GM10266 (cell line): ENCODE measurements around the gene MAP2K1.

Experiments used
- DNase-seq: peaks from one replicate; pipeline ENCODE4 v3.0.0; 2012; ENCODE audit errors: extremely low spot score
- TF ChIP-seq, protein P1 (sequence below): IDR thresholded peaks from 2 replicates; pipeline ENCODE4 v1.5.1; 2012; ENCODE audit warnings: mild to moderate bottlenecking, low read depth; ENCODE audit not compliant: control insufficient read depth, insufficient read depth; ENCODE audit errors: missing control alignments

The MAP2K1 gene

DNA sequence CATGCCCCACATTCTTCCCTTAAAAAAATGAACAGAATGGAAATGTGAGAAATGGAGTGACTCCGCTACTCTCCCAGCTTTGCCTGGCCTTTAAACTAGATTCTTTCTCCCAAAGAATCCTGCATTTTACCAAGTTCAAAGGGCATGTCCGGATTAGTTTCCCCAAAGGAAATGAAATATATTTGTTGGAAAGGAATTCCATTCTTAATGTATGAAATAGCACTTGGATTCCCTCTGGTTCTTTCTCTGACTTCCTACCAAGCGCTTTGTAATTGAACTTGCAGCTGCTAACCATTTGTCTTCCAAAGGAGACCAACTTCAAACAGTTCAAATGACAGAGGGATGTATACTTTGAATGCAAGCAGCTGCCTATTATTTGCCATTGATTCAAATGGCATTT is 18.9 kb downstream of the MAP2K1 start:
- DNase-seq = no peak

DNA sequence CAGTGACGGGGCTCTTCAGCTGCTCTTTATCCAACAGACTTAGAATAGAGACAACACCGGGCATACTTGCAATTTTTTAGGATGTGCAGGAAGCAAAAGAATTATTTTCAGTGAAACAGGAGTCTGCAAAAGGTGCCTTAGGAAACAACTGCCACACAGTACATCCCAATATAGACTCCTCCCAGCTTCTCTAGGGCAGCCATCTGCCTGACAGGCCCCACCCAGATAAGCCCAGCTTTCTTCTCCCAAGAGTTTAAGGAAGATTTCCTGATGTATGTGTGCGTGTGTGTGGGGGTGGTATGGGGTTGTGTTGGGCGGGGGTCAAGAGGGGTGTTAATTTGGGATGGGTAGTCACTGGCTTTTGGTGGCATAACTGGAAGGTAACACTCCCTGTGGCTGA is 21.5 kb downstream of the MAP2K1 start:
- TF ChIP-seq, protein P1, sequence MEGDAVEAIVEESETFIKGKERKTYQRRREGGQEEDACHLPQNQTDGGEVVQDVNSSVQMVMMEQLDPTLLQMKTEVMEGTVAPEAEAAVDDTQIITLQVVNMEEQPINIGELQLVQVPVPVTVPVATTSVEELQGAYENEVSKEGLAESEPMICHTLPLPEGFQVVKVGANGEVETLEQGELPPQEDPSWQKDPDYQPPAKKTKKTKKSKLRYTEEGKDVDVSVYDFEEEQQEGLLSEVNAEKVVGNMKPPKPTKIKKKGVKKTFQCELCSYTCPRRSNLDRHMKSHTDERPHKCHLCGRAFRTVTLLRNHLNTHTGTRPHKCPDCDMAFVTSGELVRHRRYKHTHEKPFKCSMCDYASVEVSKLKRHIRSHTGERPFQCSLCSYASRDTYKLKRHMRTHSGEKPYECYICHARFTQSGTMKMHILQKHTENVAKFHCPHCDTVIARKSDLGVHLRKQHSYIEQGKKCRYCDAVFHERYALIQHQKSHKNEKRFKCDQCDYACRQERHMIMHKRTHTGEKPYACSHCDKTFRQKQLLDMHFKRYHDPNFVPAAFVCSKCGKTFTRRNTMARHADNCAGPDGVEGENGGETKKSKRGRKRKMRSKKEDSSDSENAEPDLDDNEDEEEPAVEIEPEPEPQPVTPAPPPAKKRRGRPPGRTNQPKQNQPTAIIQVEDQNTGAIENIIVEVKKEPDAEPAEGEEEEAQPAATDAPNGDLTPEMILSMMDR = no peak
- DNase-seq = no peak

More for the DNA sequence above, 18.9 kb downstream of the MAP2K1 start:
- TF ChIP-seq, protein P1 = no peak

DNA sequence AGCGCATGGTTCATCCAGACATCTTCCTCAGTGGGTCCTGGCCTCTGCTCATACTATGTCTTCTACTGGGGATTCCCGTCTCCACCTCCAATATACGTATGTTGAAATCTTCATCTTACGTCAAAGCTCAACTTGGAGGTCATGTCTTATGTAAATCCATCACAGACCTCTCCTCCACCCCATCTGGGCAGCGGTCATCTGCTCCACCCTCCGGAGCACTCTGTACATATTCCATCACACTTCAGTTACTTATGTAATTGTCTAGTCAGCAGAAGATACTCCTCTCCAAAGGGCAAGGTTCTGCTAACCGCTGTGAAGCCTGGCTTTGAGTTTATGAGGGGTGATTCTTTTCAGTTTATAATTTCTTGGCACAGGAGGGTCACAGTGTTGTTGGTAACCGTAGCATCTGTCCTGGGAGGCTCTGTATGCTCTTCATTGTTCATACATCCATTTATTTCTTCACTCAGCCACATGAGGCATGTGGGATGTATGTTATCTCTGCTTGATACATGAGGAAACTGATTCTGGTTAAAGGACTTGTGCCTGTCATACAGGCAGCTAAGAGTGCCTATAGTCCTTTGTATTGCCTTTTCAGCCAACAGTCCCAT is 22.1 kb downstream of the MAP2K1 start:
- no peak for DNase-seq
- TF ChIP-seq, protein P1 = no peak

DNA sequence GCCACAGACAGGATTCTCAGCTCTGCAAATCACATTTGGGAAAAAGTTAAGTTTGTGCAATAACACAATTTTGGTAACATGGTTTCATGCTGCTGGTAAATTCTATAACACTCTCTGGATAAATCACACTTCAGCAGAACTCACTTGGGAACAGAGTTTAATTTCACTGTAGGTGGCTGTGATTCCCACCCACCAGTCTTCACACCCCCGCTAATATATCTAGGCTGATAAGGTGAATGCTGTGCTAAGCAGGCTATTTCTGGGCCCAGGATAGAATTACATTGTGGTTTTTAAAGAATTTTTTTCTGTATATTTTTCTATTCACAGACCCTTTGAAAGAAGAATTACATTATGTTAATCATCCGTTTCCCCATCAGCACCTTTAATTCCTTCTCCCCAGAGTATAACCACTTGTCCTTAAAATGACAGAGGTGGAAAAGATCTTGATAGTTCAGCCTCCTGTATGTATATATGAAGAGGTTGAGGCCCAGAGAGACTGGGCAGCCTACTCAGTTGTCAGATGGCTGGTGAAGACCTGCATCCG is 22.9 kb downstream of the MAP2K1 start:
- TF ChIP-seq, protein P1 = no peak

DNA sequence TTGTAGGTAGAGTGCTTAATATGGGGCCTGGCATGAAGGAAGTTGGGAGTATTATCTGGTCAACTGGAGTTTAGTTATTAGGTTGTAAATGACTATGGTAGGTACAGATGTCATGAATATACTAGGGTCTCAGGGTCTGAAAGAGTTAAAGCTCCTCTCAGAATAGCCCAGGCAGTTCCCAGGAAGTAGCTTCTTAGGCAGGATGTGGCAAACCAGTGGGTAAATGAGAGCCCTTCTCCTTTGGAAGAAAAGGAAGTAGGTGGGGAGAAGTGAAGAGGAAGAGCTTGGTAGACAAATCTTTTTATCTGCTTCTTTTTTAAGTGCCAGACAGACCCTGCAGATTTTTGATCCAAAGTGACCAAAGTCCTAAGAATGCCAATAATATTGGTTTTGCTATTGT is 24.5 kb downstream of the MAP2K1 start:
- TF ChIP-seq, protein P1 = no peak
- DNase-seq = no peak

More for the DNA sequence above, 22.9 kb downstream of the MAP2K1 start:
- no peak for DNase-seq

DNA sequence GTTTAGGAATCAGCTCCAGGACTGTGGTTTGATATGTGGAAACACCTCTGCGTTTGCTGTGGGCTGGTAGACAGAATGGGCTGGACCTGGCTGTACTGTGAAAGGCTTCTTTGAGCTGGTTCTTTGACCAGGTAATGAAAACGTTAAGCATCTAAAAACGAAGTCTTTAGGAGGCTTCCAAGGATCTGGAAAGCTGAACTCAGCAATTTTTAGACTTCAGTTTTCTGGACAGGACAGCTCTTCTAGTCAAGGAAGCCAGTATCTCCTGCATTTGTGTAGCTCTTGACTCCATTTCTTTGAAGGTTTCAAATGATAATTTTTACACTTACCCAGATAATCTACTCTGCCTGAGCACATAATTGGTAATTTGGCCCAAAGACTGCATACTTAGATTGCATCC is 25.5 kb downstream of the MAP2K1 start:
- DNase-seq = no peak
- TF ChIP-seq, protein P1 = no peak

DNA sequence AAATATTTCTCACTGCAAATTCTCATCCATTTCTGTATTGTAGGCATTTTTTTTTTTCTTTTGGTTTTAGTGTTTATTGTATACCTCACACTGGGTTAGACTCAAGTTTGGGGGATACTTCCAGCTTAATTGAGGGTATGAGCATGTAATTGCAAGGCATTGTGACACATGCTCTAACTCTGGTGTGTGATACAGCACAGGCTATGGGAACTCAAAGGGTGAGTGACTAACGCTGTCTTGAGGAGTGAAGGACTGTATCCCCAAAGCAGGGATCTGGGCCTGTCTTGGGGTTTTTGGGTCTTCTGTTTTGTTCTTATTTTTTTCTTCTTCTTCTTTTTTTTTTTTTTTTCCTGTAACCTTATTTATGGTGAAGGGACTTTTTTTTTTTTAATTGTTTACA is 26.9 kb downstream of the MAP2K1 start:
- no peak for DNase-seq
- TF ChIP-seq, protein P1 = no peak
